ENCODE data around the gene BRME1. TPM values are rescaled to one million over a fixed set of nuclear protein-coding genes. Genes with fewer than 3 reads are reported as not detected.

Gene BRME1
- total and polyA plus RNA-seq, 2 of the 13 experiments (the other 11 are each of a cell fraction or from before 2014, with no cell fraction given) = 0.74 to 1.5 TPM

DNA sequence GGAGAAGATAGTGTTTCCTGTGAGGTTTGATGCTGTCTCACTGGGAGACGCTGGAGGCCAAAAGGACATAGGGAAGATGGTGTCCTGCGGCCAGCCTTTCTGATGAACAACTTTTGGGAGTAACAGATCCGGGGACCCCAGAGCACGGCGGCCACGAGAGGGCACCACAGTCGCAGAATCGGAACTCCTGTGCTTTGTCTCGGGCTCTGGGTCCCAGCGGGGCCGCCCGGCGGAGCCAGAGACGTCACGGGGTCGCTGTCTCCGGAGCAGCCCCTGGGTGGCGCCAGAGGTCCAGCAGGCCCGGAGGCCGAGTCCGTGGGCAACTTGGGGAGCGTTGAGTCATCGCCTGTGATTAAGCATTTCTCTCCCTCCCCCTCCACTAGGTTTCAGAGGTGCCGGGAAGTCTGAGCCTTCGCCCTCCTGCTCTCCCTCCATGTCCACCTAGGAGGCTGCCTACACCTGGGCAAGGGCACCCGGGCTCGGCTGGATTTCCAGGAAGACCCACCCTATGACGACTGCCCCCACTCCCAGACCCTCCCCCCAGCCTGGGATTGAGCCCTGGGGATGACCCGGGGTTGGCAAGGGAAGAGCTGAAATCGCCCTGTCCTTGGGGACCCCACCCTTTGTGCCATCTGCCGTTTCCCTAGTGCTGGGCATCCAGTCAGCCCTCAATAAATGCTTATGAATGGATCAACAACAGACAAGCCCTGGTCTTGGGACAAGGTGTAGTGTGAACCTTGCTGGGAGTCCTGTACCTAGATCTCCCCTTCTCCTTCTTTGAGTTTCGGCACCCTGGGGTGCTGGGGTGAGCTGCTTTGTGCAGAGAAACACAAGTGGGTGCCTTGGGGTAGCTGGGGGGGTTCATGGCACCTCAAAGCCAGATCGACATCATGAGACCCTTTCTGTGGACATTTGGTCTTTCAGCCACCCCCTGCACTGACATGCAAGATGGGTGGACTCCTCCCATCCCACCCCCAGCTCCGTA, 25.6 kb downstream of the BRME1 start (continued):
- TF ChIP-seq, protein P1, sequence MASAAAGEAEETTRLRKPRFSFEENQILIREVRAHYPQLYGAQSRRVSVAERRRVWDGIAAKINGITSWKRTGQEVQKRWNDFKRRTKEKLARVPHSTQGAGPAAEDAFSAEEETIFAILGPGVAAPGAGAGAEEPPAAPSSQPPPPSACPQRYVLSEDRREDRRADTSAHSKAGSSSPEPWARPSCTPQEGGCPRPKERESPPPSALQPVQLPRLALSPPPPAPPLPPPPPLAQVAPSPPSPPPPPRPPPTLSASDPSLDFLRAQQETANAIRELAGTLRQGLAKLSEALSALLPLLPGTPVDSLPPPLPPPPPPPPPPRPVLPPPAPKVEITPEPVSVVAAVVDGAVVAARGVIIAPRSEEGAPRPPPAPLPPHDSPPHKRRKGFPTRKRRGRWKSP (CRISPR knock-in tag; IDR thresholded peaks at IDR 0.05) = peak; percentile 68; the same call in 1 of the 2 replicates
- TF ChIP-seq ZZZ3 (CRISPR knock-in tag; IDR thresholded peaks at IDR 0.05; ENCODE audit: borderline replicate concordance) (peak; percentile 20; the same call in 1 of the 2 replicates), MLLT10 (CRISPR knock-in tag; IDR thresholded peaks at IDR 0.05) (no peak), ZSCAN12 (CRISPR knock-in tag; IDR thresholded peaks at IDR 0.05) (no peak; the same call in 1 of the 2 replicates), TARDBP (CRISPR knock-in tag; IDR thresholded peaks at IDR 0.05) (peak; percentile 77), ZNF710 (CRISPR knock-in tag; IDR thresholded peaks at IDR 0.05; ENCODE audit: borderline replicate concordance) (0 out of 2 replicates have a peak, but pooled peaks have one; percentile 42), AGO2 (optimal IDR thresholded peaks at IDR 0.05; ENCODE audit: low read depth, low read length) (no peak), KLF13 (CRISPR knock-in tag; IDR thresholded peaks at IDR 0.05) (no peak), RNF2 (conservative IDR thresholded peaks at IDR 0.05; ENCODE audit: low read depth) (no peak), PRDM15 (CRISPR knock-in tag; IDR thresholded peaks at IDR 0.05) (no peak), SIN3B (IDR thresholded peaks at IDR 0.05; ENCODE audit: low read length) (no peak; the same call in 1 of the 2 replicates), ZFP91 (CRISPR knock-in tag; IDR thresholded peaks at IDR 0.05; ENCODE audit: borderline replicate concordance) (peak; percentile 82; the same call in 1 of the 2 replicates), SMAD1 (CRISPR knock-in tag; IDR thresholded peaks at IDR 0.05; ENCODE audit: borderline replicate concordance, low read depth) (no peak), SETDB1 (CRISPR knock-in tag; IDR thresholded peaks at IDR 0.05; ENCODE audit: borderline replicate concordance) (no peak)
- TF ChIP-seq, protein P2, sequence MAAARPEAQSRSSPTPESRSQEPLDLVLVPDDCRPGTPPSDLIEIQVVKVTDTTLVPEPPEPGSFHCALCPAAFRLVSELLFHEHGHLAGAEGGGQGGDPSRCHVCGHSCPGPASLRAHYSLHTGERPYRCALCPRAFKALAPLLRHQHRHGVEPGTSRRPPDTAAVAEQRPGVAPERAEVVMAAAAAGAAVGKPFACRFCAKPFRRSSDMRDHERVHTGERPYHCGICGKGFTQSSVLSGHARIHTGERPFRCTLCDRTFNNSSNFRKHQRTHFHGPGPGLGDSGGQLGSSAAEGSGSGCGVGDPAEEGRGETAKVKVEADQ (CRISPR knock-in tag; IDR thresholded peaks at IDR 0.05; ENCODE audit: borderline replicate concordance) = peak; percentile 23; the same call in 1 of the 2 replicates
